GM12878 (cell line): Measurements from ENCODE around the gene HLTF. TPM values are rescaled to one million over a fixed set of nuclear protein-coding genes. Genes with fewer than 3 reads are reported as not detected.

Source experiments
- ASH2L ChIP-seq: fragments of 300-600, 200-600 bp; sonication (generic); IDR thresholded peaks from 2 replicates; pipeline ENCODE4 v1.6.1; 2017; ENCODE audit warnings: low read depth, mild to moderate bottlenecking, borderline replicate concordance
- BACH1 ChIP-seq: fragments of 450-650 bp; IDR thresholded peaks from 2 replicates; pipeline ENCODE4 v1.6.1; 2017; ENCODE audit warnings: mild to moderate bottlenecking, borderline replicate concordance
- DPF2 ChIP-seq: fragments of 450-650 bp; IDR thresholded peaks from 2 replicates; pipeline ENCODE4 v1.6.1; 2017; ENCODE audit warnings: mild to moderate bottlenecking
- E4F1 ChIP-seq: fragments of 450-650 bp; IDR thresholded peaks from 2 replicates; pipeline ENCODE4 v1.6.1; 2018; ENCODE audit warnings: borderline replicate concordance, mild to moderate bottlenecking; ENCODE audit not compliant: partially characterized antibody
- IKZF1 ChIP-seq: fragments of 450-650 bp; conservative IDR thresholded peaks from 2 replicates; pipeline ENCODE4 v1.6.1; 2017; ENCODE audit warnings: antibody characterized with exemption, mild to moderate bottlenecking
- IRF5 ChIP-seq: fragments of 450-650 bp; IDR thresholded peaks from 2 replicates; pipeline ENCODE4 v1.6.1; 2017; ENCODE audit warnings: borderline replicate concordance
- MAX ChIP-seq: IDR thresholded peaks from 2 replicates; pipeline ENCODE4 v1.6.1; 2012; ENCODE audit warnings: low read depth, low read length, improper control_type of control experiment
- NBN ChIP-seq: fragments of 450-650 bp; IDR thresholded peaks from 2 replicates; pipeline ENCODE4 v1.6.1; 2016
- NRF1 ChIP-seq: conservative IDR thresholded peaks from 2 replicates; pipeline ENCODE4 v1.6.1; 2011; ENCODE audit warnings: mild to moderate bottlenecking, low read depth, low read length, improper control_type of control experiment
- RELA ChIP-seq: fragments of 450-650 bp; IDR thresholded peaks from 2 replicates; pipeline ENCODE4 v1.8.0; 2014; ENCODE audit warnings: borderline replicate concordance; ENCODE audit not compliant: partially characterized antibody
- RUNX3 ChIP-seq: IDR thresholded peaks from 2 replicates; pipeline ENCODE4 v1.6.1; 2012; ENCODE audit warnings: low read length, inconsistent platforms
- TCF7 ChIP-seq: IDR thresholded peaks from 2 replicates; pipeline ENCODE4 v1.6.1; 2014; ENCODE audit warnings: antibody characterized with exemption, borderline replicate concordance
- USF2 ChIP-seq: IDR thresholded peaks from 2 replicates; pipeline ENCODE4 v1.6.1; 2011; ENCODE audit warnings: low read depth, low read length, improper control_type of control experiment, borderline replicate concordance
- WRNIP1 ChIP-seq: IDR thresholded peaks from 2 replicates; pipeline ENCODE4 v1.6.1; 2011; ENCODE audit warnings: low read depth, low read length, improper control_type of control experiment, borderline replicate concordance
- polyA plus RNA-seq, 11 experiments: library from polyadenylated mRNA; depleted of rRNA in 4 of 11; unstranded in 6 of 11; stranded (reverse) in 5 of 11; fragments of >200 nt; fragmentation: Nextera tagmentation in 4 of 11; fragmentation: Illumina TruSeq in 1 of 11; extraction: Ambion mirVana in 4 of 11; extraction: Trizol in 1 of 11; gene quantifications; 1 replicate in 1 of 11; 2 replicates in 10 of 11; pipeline versions ENCODE4 v1.2.1 to v1.2.3, GENCODE V29; 2011 to 2016; ENCODE audit warnings: inconsistent platforms in 2 of 11, missing spikeins in 2 of 11, low read depth in 1 of 11
- total RNA-seq, 4 experiments: library from RNA; depleted of rRNA in 3 of 4; stranded (reverse); fragments of >200 nt in 3 of 4; fragmentation: Illumina TruSeq in 1 of 4; extraction: Trizol in 1 of 4; gene quantifications; 2 replicates each; pipeline versions ENCODE4 v1.2.1 to v1.2.3, GENCODE V29; 2013 to 2021

Gene HLTF
- total and polyA plus RNA-seq, 10 of the 15 experiments (the other 5 are each of a cell fraction or from before 2014, with no cell fraction given): 13.7 to 50.4 (median 31.7) TPM

GRCh38 chr3:148991219-148992026 is 94.9 kb downstream of the HLTF start, which contains the start of gene GYG1 (continued):
- peak; percentile 17; the same call in 1 of the 2 replicates for TF ChIP-seq ASH2L
- TF ChIP-seq WRNIP1: no peak
- 0 out of 2 replicates have a peak, but pooled peaks have one; percentile 77 for TF ChIP-seq DPF2
- TF ChIP-seq NRF1: 0 out of 2 replicates have a peak, but pooled peaks have one; percentile 3
- TF ChIP-seq USF2: peak; percentile 75
- TF ChIP-seq E4F1: no peak
- TF ChIP-seq IKZF1: peak; percentile 74
- TF ChIP-seq TCF7: no peak
- TF ChIP-seq IRF5: no peak
- peak; percentile 26 for TF ChIP-seq RUNX3
- TF ChIP-seq NBN: no peak
- peak; percentile 18 for TF ChIP-seq RELA
- TF ChIP-seq MAX: peak; percentile 87
- 0 out of 2 replicates have a peak, but pooled peaks have one; percentile 36 for TF ChIP-seq BACH1
